ENCODE measurements around the gene DPP6.

Gene DPP6

GRCh38 chr7:154568346-154568745, 516.1 kb downstream of the DPP6 start:
- DNase-seq: no peak

GRCh38 chr7:154569916-154570315, 517.7 kb downstream of the DPP6 start:
- no peak for DNase-seq

GRCh38 chr7:154571772-154572171, 519.6 kb downstream of the DPP6 start:
- no peak for DNase-seq

- DNase-seq: no peak
These were observed 522.0 kb downstream of the DPP6 start for GRCh38 chr7:154574235-154574634.

GRCh38 chr7:154575497-154575896, 523.3 kb downstream of the DPP6 start:
- no peak for DNase-seq

- DNase-seq: no peak
These were observed 524.4 kb downstream of the DPP6 start for GRCh38 chr7:154576604-154577003.

- no peak for DNase-seq
These were observed 525.1 kb downstream of the DPP6 start for GRCh38 chr7:154577141-154577873.

- DNase-seq: no peak
These were observed 526.1 kb downstream of the DPP6 start for GRCh38 chr7:154578336-154578735.

GRCh38 chr7:154579711-154580110, 527.5 kb downstream of the DPP6 start:
- DNase-seq: no peak

- no peak for DNase-seq
These were observed 529.2 kb downstream of the DPP6 start for GRCh38 chr7:154581251-154581890.

GRCh38 chr7:154583454-154583853, 531.3 kb downstream of the DPP6 start:
- DNase-seq: no peak

GRCh38 chr7:154584352-154585252, 532.4 kb downstream of the DPP6 start:
- DNase-seq: no peak

GRCh38 chr7:154587792-154588191, 535.6 kb downstream of the DPP6 start:
- no peak for DNase-seq

- DNase-seq: no peak
These were observed 539.3 kb downstream of the DPP6 start for GRCh38 chr7:154591544-154591943.

- no peak for DNase-seq
These were observed 540.2 kb downstream of the DPP6 start for GRCh38 chr7:154592388-154592787.

GRCh38 chr7:154598396-154598795, 546.2 kb downstream of the DPP6 start:
- no peak for DNase-seq

GRCh38 chr7:154598864-154599263, 546.7 kb downstream of the DPP6 start:
- no peak for DNase-seq

GRCh38 chr7:154610903-154611302, 558.7 kb downstream of the DPP6 start:
- no peak for DNase-seq

- DNase-seq: no peak
These were observed 561.6 kb downstream of the DPP6 start for GRCh38 chr7:154613811-154614210.

- DNase-seq: no peak
These were observed 568.0 kb downstream of the DPP6 start for GRCh38 chr7:154620141-154620755.

- DNase-seq: no peak
These were observed 571.2 kb downstream of the DPP6 start for GRCh38 chr7:154623399-154623798.

GRCh38 chr7:154627646-154628290, 575.6 kb downstream of the DPP6 start:
- DNase-seq: no peak

- no peak for DNase-seq
These were observed 576.4 kb downstream of the DPP6 start for GRCh38 chr7:154628556-154628955.

All from CD4-positive, alpha-beta T cell treated with Interleukin-6 for 4 hours (primary cell).